Measurements from ENCODE around the gene CDT1. TPM values are rescaled to one million over a fixed set of nuclear protein-coding genes. Genes with fewer than 3 reads are reported as not detected.

CDT1 gene
- total RNA-seq (2022; extraction: Qiagen RNA extraction; ENCODE audit: low read depth) = 27.6 to 35.3 TPM (median 30.7 TPM) in 5 replicates

GRCh38 chr16:88803264-88803987, at the start of gene CDT1:
Gene CDT1, plus strand, starts transcription at chr16:88803789. Its CDS starts 43 bp downstream, at chr16:88803832.

GRCh38 chr16:88785106-88785924, 18.3 kb upstream of the CDT1 start, which contains the start of gene PIEZO1:
Gene PIEZO1, minus strand, starts transcription at chr16:88785220. Its CDS starts 256 bp downstream, at chr16:88784964.

GRCh38 chr16:88811769-88812512, 8.4 kb downstream of the CDT1 start, which contains the start of gene APRT:
Gene APRT, minus strand, starts transcription at chr16:88811928. Its CDS starts 29 bp downstream, at chr16:88811899.

GRCh38 chr16:88856828-88857727, 53.5 kb downstream of the CDT1 start, which contains the start of the genes GALNS and TRAPPC2L:
Gene GALNS, minus strand, starts transcription at chr16:88856947. Its CDS starts 70 bp downstream, at chr16:88856877.
Gene TRAPPC2L, plus strand, starts transcription at chr16:88857127. Its CDS starts 24 bp downstream, at chr16:88857151.

Other genes starting within 250 kb of the CDT1 start
- gene ZC3H18, start 233.4 kb upstream of the CDT1 start, total RNA-seq (2022; extraction: Qiagen RNA extraction; ENCODE audit: low read depth) = 46.1 to 59.8 TPM (median 53.6 TPM) in 5 replicates
- gene IL17C, start 165.2 kb upstream of the CDT1 start, total RNA-seq (2022; extraction: Qiagen RNA extraction; ENCODE audit: low read depth) = not detected in 5 replicates
- 238 to 286 TPM (median 248 TPM) in 5 replicates for gene CYBA, start 152.7 kb upstream of the CDT1 start, total RNA-seq (2022; extraction: Qiagen RNA extraction; ENCODE audit: low read depth)
- gene MVD, start 140.7 kb upstream of the CDT1 start, total RNA-seq (2022; extraction: Qiagen RNA extraction; ENCODE audit: low read depth) = 18.7 to 24.5 TPM (median 21.0 TPM) in 5 replicates
- gene SNAI3, start 117.3 kb upstream of the CDT1 start, total RNA-seq (2022; extraction: Qiagen RNA extraction; ENCODE audit: low read depth) = 0.11 to 0.26 TPM (median 0.15 TPM) in 5 replicates
- 11.0 to 19.8 TPM (median 15.9 TPM) in 5 replicates for gene RNF166, start 97.4 kb upstream of the CDT1 start, total RNA-seq (2022; extraction: Qiagen RNA extraction; ENCODE audit: low read depth)
- gene CTU2, start 97.3 kb upstream of the CDT1 start, total RNA-seq (2022; extraction: Qiagen RNA extraction; ENCODE audit: low read depth) = 25.0 to 34.1 TPM (median 30.1 TPM) in 5 replicates
- gene PIEZO1, start 18.6 kb upstream of the CDT1 start, total RNA-seq (2022; extraction: Qiagen RNA extraction; ENCODE audit: low read depth) = 104 to 153 TPM (median 134 TPM) in 5 replicates
- 326 to 419 TPM (median 363 TPM) in 5 replicates for gene APRT, start 8.1 kb downstream of the CDT1 start, total RNA-seq (2022; extraction: Qiagen RNA extraction; ENCODE audit: low read depth)
- gene GALNS, start 53.2 kb downstream of the CDT1 start, total RNA-seq (2022; extraction: Qiagen RNA extraction; ENCODE audit: low read depth) = 37.9 to 49.4 TPM (median 44.9 TPM) in 5 replicates
- gene TRAPPC2L, start 53.3 kb downstream of the CDT1 start, total RNA-seq (2022; extraction: Qiagen RNA extraction; ENCODE audit: low read depth) = 95.2 to 120 TPM (median 106 TPM) in 5 replicates
- not detected in 5 replicates for gene PABPN1L, start 62.9 kb downstream of the CDT1 start, total RNA-seq (2022; extraction: Qiagen RNA extraction; ENCODE audit: low read depth)
- 0.18 to 0.57 TPM (median 0.46 TPM) in 5 replicates for gene CBFA2T3, start 173.4 kb downstream of the CDT1 start, total RNA-seq (2022; extraction: Qiagen RNA extraction; ENCODE audit: low read depth)

Data from A549 treated with DMSO at 1 μM for 4 hours (cell line).